Activated CD4-positive, alpha-beta T cell treated with anti-CD3 and anti-CD28 coated beads, Interleukin-10, Interleukin-2, amounts not matched to agents 100 ng/mL and 50 ng/mL, durations not matched to agents 16 hours and 8 hours (primary cell): ENCODE data around the gene ETF1.

Source experiments
- DNase-seq: peaks from one replicate; pipeline ENCODE4 v3.0.0-alpha.2; 2020

ETF1 gene

GRCh38 chr5:138542956-138543729 is at the start of gene ETF1:
Gene ETF1, minus strand, starts transcription at chr5:138543236. Its CDS starts 318 bp downstream, at chr5:138542918.
- peak; percentile 100 for DNase-seq

GRCh38 chr5:138588013-138588788 is 45.2 kb upstream of the ETF1 start:
- no peak for DNase-seq

DNA sequence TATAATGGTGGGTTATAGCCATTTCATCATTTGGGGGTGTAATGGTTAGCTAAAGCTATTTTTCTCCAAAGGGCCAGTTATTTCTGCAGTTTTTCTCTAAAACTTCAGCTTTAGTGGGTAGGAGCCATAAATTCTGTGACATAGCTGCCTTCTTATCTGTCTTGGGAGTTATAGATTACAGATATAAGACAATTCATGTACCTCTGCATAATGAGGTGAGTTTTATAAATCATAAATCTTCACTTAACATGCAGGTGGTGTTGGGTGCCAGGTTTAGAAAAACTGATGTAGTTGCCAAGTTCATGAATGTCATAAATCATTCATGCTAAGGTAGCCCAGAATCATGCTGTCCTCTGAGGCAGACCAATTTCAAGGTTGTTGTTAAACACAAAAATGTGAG is 42.1 kb upstream of the ETF1 start:
- DNase-seq = no peak

DNA sequence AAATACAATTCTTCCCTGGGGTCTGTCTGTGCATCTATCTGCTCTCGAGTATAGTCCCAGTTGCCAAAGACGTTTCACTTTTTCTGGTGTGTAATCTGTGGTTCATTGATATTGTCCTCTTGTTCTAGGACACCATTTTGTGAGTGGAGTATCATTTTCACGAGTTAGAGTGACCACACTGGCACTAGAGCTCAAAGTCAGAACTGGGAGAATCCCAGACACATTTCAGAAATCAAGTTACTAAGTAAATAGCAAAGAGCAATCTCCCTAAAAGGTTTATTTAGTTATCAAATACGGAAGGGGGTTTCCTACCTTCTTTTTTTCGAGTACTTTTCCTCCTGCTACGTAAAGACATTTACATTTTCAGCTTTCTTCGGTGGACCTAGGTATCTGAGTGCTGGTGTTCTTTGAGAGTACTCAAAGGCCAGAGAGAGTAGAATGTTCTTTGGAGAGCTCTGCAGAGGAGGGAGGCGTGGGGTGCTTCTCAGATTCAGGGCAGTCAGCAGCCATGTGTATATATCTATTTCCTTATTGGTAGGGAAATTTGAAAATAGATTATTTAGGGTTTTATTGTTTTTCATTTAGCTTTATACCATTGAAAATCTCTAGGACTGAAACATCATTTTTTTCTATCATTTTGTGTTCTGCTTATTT is 41.1 kb upstream of the ETF1 start:
- no peak for DNase-seq

GRCh38 chr5:138582959-138583358 is 39.9 kb upstream of the ETF1 start:
- no peak for DNase-seq

DNA sequence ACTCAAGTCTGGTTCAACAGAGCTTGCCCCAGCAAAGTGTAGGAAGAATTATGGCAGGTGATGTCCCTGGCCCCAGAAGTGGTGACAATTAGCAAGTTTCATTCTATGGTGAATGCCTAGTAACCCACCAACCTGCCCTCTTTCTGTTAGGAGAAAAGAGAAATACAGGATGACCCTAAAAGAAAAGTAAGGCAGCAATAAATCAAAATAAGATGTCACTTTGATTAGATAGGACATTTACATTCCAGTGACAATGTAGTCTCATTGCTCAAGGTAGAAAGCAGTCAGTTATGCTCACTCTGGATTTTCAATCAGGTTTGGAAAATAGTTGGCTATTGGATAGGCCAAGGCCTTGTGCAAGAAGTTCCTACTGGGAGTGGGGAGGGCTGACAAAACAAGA is 37.7 kb upstream of the ETF1 start:
- DNase-seq = no peak

DNA sequence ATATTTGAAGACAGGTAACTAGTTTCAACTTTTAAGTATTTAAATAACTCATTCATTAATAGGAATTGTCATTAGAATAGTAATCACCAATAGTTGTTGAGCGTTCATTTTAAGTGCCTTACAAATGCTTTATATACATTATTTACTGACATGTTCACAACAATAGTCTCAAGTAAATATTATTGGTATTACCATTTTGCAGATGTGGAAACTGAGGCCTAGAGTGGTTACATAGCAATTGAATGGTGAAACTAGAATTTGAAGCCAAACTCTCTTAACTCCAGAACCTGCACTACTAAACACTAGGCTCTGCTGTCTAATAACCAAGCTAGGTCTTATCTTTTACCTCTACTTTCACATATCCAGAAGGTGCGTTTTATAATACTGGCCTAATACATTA is 37.0 kb upstream of the ETF1 start:
- DNase-seq = no peak

DNA sequence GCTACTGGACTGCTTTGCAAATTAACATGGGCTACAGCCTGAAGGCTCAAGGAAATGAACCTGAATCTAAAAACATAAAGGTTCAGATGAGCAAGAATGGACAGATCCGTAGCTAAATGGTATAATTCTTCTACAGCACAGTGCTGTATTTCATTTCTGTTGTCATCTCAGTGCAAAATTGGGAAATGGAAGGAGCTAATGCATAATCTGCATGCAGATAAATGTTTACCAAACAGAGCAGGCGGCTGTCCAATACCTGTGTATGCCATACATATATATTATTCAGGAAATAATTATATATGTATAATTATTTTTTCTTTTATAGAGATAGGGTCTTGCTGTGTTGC is 36.5 kb upstream of the ETF1 start:
- no peak for DNase-seq

DNA sequence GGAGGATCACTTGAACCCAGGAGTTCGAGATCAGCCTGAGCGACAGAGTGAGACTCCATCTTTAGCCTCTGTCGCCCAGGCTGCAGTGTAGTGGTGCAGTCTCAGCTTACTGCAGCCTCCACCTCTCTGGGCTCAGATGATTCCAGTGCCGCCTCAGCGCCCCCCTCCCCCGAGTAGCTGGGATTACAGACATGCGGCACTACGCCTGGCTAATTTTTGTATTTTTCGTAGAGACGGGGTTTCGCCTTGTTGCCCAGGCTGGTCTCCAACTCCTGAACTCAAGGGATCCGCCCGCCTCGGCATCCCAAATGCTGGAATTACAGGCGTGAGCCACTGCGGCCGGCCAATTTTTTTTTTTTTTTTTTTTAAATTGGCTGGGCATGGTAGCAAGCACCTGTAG is 34.4 kb upstream of the ETF1 start:
- no peak for DNase-seq

- peak; percentile 99 for DNase-seq
Measured at GRCh38 chr5:138575194-138576015, 32.4 kb upstream of the ETF1 start, which contains the start of gene HSPA9. Gene HSPA9, minus strand, starts transcription at chr5:138575401. Its CDS starts 83 bp downstream, at chr5:138575318.

- DNase-seq = no peak
Measured at GRCh38 chr5:138574744-138575193, 31.7 kb upstream of the ETF1 start.

DNA sequence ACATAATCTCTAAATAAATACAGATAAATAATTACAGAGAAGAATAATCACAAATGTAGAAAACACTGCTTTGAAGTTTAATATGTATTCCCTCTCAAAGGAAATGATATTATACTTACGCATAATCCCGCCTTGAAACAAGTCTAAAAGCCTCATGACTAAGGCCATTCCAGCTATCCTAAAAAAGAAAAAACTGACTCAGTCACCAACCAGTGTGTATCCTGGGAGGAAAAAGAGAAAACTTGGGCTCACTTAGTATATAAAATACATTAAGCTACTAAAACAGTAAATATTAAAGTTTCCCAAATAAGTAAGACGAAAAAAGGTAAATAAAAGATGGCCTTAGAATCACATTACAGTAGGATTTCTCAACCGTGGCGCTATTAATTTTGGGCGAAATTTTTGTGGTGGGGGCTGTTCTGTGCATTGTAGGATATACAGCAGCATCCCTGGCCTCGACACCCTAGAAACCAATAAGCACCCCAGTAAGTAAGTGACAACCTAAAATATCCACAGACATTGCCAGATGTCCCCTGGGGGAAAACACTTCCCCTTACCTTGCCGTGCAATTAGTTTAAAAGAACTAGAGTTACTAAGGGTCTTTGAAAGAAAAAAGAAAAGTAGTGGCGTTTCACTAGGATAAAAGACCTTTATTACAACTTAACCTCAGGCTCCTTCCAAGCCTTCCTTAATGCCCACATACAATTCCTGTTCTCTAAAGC is 31.1 kb upstream of the ETF1 start:
- no peak for DNase-seq

GRCh38 chr5:138573223-138573622 is 30.2 kb upstream of the ETF1 start:
- DNase-seq = no peak

- no peak for DNase-seq
Measured at GRCh38 chr5:138570871-138571270, 27.8 kb upstream of the ETF1 start.

GRCh38 chr5:138569782-138570181 is 26.7 kb upstream of the ETF1 start:
- no peak for DNase-seq

GRCh38 chr5:138568061-138568824 is 25.2 kb upstream of the ETF1 start:
- DNase-seq = no peak

DNA sequence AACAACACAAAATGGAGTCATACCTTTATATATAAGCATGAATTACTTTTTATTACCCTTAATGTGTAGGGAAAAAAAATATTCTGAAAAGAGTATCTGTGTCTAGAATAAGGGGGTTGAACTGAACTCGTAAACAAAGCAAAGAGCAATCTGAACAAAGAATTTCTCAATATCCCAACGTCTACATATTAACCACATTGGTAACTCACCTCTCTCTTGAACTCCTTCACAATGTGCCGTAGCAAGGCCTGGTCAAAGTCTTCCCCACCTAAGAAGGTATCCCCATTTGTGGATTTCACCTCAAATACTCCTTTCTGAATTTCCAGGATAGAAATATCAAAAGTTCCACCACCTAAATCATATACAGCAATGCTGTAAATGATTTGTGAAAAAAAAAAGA is 23.8 kb upstream of the ETF1 start:
- no peak for DNase-seq

- DNase-seq = peak; percentile 44
Measured at GRCh38 chr5:138565100-138565821, 22.2 kb upstream of the ETF1 start.

- DNase-seq = no peak
Measured at GRCh38 chr5:138564242-138564641, 21.2 kb upstream of the ETF1 start.

GRCh38 chr5:138563340-138564118 is 20.5 kb upstream of the ETF1 start:
- DNase-seq = no peak
